GM19025 (cell line): ENCODE data around the gene RTF1.

Experiments
- ATAC-seq: cut with Tn5 transposase; IDR thresholded peaks from one replicate; pipeline ENCODE4 v1.9.1; 2021; ENCODE audit warnings: mild to moderate bottlenecking, low read depth, moderate library complexity; ENCODE audit not compliant: unreplicated experiment

The RTF1 gene

DNA sequence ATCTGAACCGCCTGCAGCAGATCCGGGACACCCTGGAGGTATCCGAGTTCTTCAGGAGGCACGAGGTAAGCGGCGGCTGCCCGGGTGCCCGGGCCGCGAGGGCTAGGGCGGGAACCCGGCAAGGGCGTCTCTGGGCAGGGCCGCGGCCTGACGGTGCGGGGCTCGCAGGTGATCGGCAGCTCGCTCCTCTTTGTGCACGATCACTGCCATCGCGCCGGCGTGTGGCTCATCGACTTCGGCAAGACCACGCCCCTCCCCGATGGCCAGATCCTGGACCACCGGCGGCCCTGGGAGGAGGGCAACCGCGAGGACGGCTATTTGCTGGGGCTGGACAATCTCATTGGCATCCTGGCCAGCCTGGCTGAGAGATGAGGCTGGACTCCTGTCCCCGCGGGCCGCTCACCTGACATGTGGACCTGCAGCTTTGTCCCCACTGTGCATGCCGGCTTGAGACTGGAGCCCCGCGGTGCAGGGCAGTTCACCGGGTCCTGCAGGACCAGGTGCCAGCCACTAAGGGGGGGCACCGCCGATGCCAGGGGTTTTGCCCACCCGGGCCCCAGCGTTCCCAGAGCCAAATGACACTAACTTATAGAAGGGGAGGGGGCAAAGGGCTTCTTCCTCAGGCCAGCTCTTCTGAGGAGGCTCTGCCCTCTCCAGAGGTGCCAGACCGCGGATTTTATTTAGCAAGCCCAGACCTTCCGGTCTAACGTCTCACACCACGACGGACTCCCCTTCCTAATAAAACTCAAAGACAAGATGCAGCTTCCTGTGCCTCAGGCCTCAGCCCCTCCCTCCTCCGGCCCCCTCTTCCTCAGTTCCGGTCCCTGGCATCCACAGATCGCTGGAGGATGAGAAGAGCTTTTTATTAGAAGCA lies 86.1 kb downstream of the RTF1 start:
- no peak for ATAC-seq

DNA sequence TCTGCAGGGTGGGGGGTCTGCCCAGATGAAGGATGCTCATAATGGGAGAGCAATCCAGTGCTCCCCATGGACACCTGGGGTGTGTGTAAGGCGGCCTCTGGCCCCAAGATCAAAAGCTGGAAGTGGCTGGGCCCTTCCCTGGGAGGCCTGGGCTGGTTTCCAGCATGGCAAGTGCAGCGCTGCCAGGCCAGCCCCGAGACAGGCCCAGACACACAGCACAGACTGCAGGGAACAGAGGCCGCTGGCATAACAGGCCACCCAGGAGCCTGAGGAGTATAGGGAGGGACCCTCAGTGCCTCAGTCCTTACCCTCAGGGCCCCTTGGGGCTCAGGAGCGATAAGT lies 86.7 kb downstream of the RTF1 start:
- ATAC-seq = no peak

DNA sequence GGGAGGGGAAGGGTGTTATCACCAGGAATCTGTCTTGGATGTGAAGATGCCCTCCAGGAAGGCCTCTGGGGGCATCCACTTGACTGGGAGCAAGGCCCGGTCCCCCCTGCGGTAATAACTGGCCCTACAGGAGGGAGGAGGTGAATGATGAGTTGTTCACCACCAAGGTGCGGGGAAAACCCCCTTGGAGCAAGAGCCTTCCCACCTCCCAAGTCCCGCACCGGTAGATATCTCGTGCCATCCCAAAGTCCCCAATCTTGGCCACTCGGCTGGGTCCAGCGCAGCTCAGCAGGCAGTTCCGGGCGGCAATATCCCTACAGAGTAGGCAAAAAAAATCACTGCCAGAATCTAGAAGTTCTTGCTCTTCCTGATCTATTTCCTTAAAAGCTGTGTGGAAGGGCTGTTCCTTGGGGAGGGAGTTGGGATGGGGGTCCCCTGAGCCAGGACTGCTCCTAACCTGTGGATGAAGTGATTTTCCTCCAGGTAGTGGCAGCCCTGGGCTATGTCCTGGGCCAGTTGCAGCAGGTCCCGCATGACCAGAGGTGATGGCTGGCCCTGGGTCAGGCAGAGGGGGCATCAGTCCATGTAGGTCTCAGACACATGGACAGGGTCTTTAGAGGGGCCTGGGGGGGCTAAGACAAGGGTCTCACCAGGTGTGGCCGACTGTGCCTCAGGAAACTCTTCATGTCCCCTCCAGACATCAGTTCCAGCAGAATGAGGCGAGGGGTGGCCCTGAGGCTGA lies 88.0 kb downstream of the RTF1 start:
- ATAC-seq = no peak

DNA sequence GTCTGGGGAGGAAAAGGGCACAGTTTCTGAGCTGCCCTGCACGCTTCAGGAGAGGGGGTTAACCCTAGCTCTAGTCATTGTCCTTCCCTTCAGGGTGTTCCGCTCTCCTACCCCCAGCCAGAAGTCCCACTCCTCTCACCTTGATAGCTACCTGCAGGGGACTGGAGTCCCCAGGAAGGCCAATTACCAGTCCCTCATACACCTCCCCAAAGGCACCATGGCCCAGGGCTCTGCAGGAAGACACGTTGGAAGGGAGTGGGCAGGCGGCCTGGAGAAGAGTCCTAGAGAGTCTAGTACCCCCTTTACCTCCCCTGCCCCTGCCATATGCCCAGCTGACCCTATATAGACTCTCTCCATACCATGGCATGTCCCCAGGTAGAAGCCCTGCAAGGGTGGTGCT lies 88.9 kb downstream of the RTF1 start:
- no peak for ATAC-seq

DNA sequence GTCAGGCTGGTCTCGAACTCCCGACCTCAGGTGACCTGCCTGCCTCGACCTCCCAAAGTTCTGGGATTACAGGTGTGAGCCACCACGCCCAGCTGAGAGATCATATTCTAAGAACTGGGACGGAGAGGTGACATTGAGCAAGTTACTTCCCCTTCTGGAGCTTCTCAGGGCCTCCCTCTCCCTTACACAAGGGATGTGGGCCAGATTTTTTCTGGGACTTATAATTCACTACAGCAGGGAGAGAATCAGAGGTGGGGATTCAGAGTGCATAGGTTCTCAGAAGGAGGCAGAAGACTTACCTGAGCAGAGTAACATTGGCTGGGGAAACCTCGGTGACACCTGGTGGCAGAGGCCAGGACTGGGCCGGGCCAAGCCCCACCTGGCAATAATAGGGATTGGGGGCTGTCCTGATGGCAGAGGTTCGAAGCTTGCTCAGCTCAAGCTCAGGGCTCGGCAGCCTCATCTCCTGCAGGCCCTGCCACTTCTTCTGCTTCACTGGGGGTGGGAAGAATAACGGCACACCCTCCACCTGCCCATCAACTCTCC lies 90.0 kb downstream of the RTF1 start:
- no peak for ATAC-seq

DNA sequence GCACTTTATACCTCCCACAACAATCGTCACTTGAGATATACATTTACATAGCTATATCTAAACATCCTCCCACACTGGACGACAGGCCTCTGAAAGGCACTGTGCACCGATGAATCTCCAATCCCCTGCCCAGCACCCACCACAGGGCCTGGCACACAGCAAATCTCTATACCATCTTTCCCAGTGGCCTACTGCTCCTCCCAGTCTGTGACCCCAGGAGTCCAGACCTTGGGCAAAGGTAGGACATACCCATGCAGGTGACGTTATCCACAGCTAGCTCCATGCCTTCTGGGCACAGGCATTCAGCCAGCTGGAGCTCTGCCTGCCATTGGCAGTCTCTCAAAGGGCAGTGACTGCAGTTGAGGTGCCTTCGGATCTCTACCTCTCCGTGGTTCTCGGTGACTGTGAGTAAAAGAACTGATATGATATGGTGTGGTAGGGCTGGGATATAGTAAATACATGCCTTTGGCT lies 91.0 kb downstream of the RTF1 start:
- ATAC-seq = no peak

DNA sequence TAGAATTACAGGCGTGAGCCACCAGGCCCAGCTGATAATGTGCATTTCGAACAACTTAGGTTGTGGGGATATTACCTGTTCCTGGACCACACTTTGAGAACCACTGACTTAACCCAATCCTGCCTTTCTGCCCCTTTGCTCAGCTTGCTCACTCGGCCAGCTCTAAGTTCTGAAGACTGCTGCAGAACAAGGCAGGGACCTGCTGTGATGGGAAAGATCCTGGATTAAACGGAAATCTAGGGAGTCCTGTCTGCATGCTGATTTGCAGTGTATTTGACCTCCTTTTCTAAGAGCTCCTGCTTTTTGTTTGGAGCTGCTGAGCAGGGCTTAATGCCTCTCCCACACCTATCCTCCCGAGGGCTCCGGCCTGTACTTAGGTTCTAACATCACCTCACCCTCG lies 93.8 kb downstream of the RTF1 start:
- ATAC-seq = no peak

DNA sequence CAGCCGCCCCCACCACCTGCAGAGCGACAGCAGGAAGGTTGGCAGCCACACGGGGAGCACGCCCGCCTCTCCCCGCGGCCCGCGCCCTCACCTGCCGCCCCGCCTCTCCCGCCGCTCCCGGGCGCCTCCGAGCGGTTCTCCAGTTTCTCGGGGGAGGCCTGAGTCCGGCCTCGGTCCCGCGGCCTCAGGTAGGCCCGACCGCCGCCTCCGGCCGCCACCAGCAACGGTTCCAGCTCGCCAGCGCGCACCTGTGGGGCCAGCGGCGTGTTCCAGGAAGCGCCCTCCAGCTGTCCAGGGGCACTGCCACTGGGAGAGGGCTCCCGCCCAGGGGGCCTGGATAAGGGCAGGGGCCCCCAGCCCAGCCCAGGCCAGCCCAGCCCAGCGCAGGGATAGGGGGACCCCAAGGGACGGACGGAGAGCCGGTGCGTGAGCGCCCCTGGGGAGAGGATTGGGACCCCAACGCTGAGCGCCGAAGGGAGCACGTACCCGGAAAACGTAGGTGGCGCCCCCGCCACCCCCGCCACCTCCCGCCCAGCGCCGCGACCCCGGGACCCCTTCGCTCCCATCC lies 94.5 kb downstream of the RTF1 start:
- no peak for ATAC-seq

DNA sequence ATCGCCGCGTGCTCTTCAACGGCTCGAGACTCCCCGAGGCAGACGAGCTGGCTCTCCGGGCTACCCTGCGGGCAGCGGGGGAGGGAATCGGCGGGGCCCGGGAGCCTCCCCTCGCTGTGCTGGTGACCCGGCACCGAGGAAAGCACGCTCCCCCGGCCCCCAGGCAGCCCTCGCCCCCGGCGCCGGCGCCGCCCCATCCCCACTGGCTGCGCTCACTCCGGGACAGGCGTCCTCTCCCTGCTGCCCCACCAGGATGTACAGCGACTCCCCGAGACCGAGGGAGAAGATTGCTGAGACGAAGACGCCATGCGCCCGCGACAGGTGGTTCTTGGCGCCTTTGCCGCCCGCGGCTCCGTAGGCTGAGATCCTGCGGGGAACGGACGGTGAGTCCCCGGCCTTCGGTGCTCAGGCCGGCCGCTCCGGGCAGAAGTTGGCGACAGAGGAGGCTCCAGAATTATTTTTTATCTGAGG lies 95.0 kb downstream of the RTF1 start:
- no peak for ATAC-seq

DNA sequence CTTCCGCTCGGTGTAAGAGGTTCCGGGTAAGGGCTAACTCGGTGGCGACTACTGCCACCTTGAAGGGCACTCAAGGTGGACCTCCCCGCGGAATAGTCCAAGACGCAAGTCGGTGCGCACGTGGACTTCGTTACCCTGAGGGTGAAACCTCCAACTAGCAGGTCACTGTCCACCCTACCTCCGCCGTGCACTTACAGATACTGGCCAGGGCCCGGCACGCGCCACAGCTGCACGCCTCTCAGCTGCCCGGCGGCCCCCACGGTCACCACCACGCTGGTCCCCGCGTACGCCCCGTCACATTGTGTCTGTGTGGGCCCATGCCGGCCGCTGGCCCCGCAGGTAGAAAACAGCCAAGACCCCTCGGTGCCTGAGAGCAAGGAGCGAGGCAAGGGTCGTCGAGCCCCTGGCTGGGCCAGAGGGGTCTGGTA lies 95.6 kb downstream of the RTF1 start:
- no peak for ATAC-seq

DNA sequence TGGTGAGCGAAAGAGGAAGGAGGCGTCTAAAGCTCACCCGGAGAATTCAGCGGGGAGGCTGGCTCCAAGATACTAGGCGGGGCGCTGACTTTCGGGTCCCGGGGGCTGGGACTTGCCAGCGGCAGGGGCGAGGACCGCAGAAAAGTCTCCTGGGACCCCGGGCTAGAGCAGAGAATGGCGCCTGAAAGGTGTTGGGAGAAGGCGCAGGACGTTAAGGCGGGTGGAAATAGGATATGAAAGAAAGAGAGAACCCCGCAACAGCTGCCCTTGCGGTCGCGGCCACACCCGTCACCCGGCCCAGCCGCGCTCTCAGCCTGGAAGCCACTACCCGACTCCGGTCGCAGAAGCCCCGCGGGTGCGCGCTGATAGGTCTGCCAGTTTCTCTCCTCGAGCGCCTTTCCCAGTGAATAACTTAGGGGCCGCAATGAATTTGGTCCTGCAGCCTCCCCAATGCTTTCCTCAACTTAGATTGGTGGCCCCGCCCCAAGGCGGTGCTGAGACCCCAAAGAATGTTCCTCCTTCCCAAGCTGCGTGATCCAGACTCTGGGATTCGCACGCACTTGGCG lies 96.1 kb downstream of the RTF1 start:
- ATAC-seq = no peak

DNA sequence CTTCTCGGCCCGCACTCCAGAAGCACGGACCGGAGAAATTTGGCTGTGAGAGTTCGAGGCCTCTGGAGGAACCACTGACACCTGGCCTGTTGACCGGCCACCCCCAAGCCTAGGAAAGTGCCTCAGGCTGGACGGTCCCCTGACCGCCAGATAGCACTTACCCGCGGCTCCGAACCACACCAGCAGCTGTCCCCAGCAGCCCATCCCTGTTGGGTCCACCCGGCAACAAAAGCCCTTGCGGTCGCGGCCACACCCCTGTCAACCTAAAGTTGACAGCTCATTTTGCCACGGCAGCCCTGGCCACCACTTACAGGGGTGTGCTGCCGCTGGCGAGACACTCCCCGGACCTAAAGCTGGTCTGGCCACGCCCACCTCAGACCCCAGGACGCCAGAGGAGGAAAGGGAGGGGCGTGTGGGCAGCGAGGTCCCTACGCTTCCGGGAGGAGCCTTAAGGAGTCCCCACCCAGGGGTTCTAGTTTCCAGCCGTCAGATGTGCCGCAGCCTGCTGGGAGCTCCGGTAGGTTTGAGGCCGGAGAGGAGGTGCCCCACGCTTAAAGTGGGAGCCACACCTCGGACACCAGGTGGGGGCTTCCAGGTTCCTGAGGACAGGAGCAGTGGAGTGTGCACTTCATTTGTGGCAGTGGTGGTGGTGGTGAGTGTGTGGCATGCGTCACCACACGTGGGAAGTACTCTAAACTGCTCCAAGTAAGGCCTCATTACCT lies 96.8 kb downstream of the RTF1 start, which contains the start of gene LTK:
Gene LTK (minus strand): TSS at position 322 of the 722 bp plus-strand sequence. CDS start 118 bp downstream, at position 204.
- ATAC-seq = no peak

DNA sequence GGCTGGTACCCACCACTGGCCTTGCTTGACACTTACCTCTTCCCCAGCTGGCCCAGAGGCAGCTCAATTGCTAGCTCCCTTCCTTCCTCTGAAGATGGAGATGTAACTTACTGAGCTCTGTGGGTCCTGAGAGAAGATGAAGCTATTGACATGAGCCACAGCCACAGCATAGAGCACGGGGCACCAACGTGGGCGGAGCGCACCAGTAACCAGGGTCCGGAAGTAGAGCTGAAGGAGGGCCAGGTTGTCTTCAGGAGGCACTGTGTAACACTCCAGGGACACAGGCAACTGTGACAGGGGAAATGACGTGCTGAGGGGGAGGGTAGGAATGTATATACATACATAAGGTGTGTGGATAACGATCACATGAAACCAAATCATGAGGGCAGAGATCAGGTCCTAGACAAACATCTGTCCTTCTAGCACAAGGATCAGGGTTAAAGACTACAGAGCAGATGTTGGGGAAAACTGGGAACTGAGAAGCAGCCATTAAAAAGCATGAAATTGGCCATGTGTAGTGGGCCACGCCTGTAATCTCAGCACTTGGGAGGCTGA lies 101.1 kb downstream of the RTF1 start:
- no peak for ATAC-seq

DNA sequence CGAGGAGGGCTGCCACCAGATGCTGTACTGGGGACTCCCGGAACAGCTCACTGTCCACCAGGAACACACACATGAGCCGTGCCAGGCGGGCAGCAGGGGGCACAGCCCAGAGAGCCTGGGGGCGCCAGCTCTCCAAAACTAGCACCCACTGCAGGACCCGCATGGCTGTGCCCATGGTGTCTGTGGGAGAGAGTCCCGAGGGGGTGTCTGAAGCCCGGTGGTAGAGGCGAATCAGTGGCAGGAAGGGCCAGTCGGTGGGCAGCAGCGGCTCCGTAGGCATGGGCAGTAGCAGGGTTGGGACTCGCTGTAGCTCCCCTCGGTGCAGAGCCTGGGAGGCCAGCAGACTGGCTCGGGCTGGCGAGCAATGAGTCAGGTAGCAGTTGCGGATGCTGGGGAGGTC lies 103.7 kb downstream of the RTF1 start:
- ATAC-seq = no peak

DNA sequence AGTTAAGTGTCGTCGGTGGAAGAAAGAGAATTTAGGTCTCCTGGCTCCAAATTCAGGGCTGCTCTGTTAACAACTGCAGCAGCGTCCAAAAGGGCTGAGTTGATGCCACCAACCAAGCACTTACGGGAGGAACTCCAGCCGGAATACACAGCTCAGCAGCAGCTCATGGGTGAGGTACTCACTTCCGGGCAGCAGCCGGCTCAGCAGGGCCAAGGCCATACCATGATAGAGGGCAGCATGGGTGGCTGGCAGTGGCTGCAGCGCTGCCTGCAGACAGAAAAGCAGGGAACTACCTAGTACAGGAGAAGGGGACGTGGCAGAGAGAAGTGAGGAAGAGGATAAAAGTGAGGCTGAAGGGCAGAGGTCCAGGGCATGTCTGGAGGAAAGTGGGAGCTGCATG lies 104.7 kb downstream of the RTF1 start:
- ATAC-seq = no peak

DNA sequence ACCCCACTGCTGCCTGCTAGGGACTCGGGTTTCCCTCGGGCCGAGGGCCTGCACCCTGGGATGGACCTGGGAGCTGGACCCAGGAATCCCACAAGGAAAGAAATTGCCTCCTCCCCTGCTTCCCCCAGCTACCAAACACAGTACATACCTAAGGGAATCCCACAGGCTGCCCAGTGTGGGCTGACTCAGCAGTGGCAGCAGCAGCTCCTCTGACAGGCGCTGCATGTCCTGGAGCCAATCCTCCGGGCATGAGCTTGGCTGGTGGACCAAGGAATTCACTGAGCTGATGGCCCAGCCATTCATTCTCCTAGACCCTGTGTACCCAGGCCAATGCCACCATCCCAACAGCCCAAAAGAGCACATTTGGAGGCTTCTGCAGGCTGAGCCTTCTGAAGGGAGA lies 106.2 kb downstream of the RTF1 start:
- ATAC-seq = no peak

DNA sequence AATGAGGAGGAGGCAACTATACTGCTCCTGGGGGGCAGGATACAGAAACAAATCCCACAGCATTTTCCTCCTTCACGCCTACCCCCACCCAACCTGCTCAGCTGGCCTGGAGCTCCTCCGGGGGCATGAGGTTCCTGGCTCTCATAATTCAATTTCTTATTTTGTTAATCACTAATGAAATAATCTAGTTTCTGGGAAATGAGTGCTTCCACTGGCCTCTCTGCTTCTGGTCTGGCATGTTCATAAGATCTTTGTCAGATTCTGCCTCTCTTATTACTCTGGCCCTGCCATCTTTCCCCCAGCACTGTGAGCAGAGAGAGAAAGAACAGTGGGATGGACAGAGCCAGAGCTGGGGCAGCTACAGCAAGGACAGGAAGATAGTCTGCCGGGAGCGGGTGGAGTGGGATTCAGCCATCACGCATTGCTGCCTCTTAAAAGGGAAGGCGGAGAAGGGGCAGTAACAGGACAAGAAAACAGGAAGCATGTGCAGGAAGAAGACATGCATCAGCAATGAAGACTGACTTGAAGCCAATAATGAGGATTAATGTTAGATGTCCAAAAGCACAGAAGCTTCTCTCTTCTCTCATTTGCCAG lies 113.6 kb downstream of the RTF1 start:
- no peak for ATAC-seq
